KMS-11 (cell line): ENCODE results near the gene AGAP1.
"Not testable (repeated sequence)": the region's sequence is repeated elsewhere in the genome, so short reads cannot be mapped to it uniquely, and the experiment has no call there.

Experiments used
- H2AFZ ChIP-seq: fragments of 200-600 bp; sonication (generic); 2 replicates; pipeline ENCODE4 v1.6.1; 2016; ENCODE audit warnings: antibody characterized with exemption, mixed run types, low read depth
- H3K27ac ChIP-seq: fragments of 200-600 bp; sonication (generic); 2 replicates; pipeline ENCODE4 v1.6.1; 2016; ENCODE audit warnings: mild to moderate bottlenecking, mixed run types
- H3K27me3 ChIP-seq: fragments of 200-600 bp; sonication (generic); 2 replicates; pipeline ENCODE4 v1.6.1; 2017; ENCODE audit warnings: mild to moderate bottlenecking, low read depth, mixed run types, moderate library complexity; ENCODE audit not compliant: insufficient read depth
- H3K36me3 ChIP-seq: fragments of 200-600 bp; sonication (generic); 2 replicates; pipeline ENCODE4 v1.6.1; 2017; ENCODE audit warnings: mild to moderate bottlenecking, mixed run types; ENCODE audit not compliant: insufficient read depth
- H3K4me1 ChIP-seq: fragments of 200-600 bp; sonication (generic); 2 replicates; pipeline ENCODE4 v1.6.1; 2016; ENCODE audit warnings: mild to moderate bottlenecking, low read depth, mixed run types; ENCODE audit not compliant: poor library complexity, severe bottlenecking
- H3K4me2 ChIP-seq: fragments of 200-600 bp; sonication (generic); 2 replicates; pipeline ENCODE4 v1.7.0; 2016; ENCODE audit warnings: mild to moderate bottlenecking, mixed run types
- H3K4me3 ChIP-seq: fragments of 200-600 bp; sonication (generic); IDR thresholded peaks from 2 replicates; pipeline ENCODE4 v1.6.1; 2017; ENCODE audit warnings: low read depth, low read length, mixed read lengths; ENCODE audit not compliant: insufficient read depth
- H3K79me2 ChIP-seq: fragments of 200-600 bp; sonication (generic); 2 replicates; pipeline ENCODE4 v1.6.1; 2016; ENCODE audit warnings: low read depth, mixed run types; ENCODE audit not compliant: insufficient read depth
- H3K9ac ChIP-seq: fragments of 200-600 bp; sonication (generic); 2 replicates; pipeline ENCODE4 v1.6.1; 2016; ENCODE audit warnings: mild to moderate bottlenecking, mixed run types
- H4K20me1 ChIP-seq: fragments of 200-600 bp; sonication (generic); 2 replicates; pipeline ENCODE4 v1.6.1; 2016; ENCODE audit warnings: mild to moderate bottlenecking, mixed run types; ENCODE audit not compliant: insufficient read depth
- CTCF ChIP-seq: fragments of 200-600 bp; sonication (generic); conservative IDR thresholded peaks from 2 replicates; pipeline ENCODE4 v1.6.1; 2017; ENCODE audit warnings: low read depth, mild to moderate bottlenecking, antibody characterized with exemption, low read length, moderate library complexity, mixed read lengths

AGAP1 gene

GRCh38 chr2:235940330-235940729, 446.5 kb downstream of the AGAP1 start:
- Histone ChIP-seq H4K20me1 (no peaks in the 10 kb centered on the region), H2AFZ (no peak overlapping the region), H3K4me1 (no peaks in the 10 kb centered on the region), H3K9ac (no peak overlapping the region), H3K27me3 (no peaks in the 10 kb centered on the region), H3K36me3 (no peaks in the 10 kb centered on the region), H3K4me2 (no peak overlapping the region), H3K4me3 (no peak overlapping the region), H3K79me2 (no peaks in the 10 kb centered on the region), H3K27ac (no peak overlapping the region)
- TF ChIP-seq CTCF = no peak

- no peak overlapping the region for H2AFZ ChIP-seq
- H3K9ac ChIP-seq = no peak overlapping the region
- H3K79me2 ChIP-seq = no peaks in the 10 kb centered on the region
- no peaks in the 10 kb centered on the region for H3K27me3 ChIP-seq
- no peaks in the 10 kb centered on the region for H4K20me1 ChIP-seq
- no peaks in the 10 kb centered on the region for H3K36me3 ChIP-seq
- H3K4me3 ChIP-seq = no peak overlapping the region
- H3K4me2 ChIP-seq = no peak overlapping the region
- H3K27ac ChIP-seq = no peak overlapping the region
- no peak for TF ChIP-seq CTCF
- H3K4me1 ChIP-seq = no peaks in the 10 kb centered on the region
These were observed 450.7 kb downstream of the AGAP1 start for GRCh38 chr2:235944591-235944990.

GRCh38 chr2:235945608-235946140, 451.8 kb downstream of the AGAP1 start:
- H3K27ac ChIP-seq = no peak overlapping the region
- H3K9ac ChIP-seq = no peak overlapping the region
- no peaks in the 10 kb centered on the region for H3K79me2 ChIP-seq
- H3K36me3 ChIP-seq = no peaks in the 10 kb centered on the region
- H3K4me1 ChIP-seq = no peaks in the 10 kb centered on the region
- no peak overlapping the region for H2AFZ ChIP-seq
- H3K4me3 ChIP-seq = no peak overlapping the region
- no peaks in the 10 kb centered on the region for H4K20me1 ChIP-seq
- H3K27me3 ChIP-seq = no peaks in the 10 kb centered on the region
- no peak for TF ChIP-seq CTCF
- H3K4me2 ChIP-seq = no peak overlapping the region

- no peak for TF ChIP-seq CTCF
- no peaks in the 10 kb centered on the region for H3K79me2 ChIP-seq
- H3K36me3 ChIP-seq = no peaks in the 10 kb centered on the region
- H2AFZ ChIP-seq = no peak overlapping the region
- H3K4me3 ChIP-seq = no peak overlapping the region
- H4K20me1 ChIP-seq = no peaks in the 10 kb centered on the region
- no peak overlapping the region for H3K9ac ChIP-seq
- H3K27me3 ChIP-seq = no peaks in the 10 kb centered on the region
- H3K27ac ChIP-seq = no peak overlapping the region
- no peak overlapping the region for H3K4me2 ChIP-seq
- no peaks in the 10 kb centered on the region for H3K4me1 ChIP-seq
These were observed 452.7 kb downstream of the AGAP1 start for GRCh38 chr2:235946590-235946989.

GRCh38 chr2:235947055-235947454, 453.2 kb downstream of the AGAP1 start:
- H3K9ac ChIP-seq, H3K4me2 ChIP-seq, H3K36me3 ChIP-seq, H3K27ac ChIP-seq, H2AFZ ChIP-seq, H4K20me1 ChIP-seq, H3K79me2 ChIP-seq, H3K4me3 ChIP-seq, H3K27me3 ChIP-seq, H3K4me1 ChIP-seq: not testable (repeated sequence)
